CD4-positive, alpha-beta T cell treated with Interleukin-6 for 4 hours (primary cell): ENCODE data around the gene SRD5A3.
"Not testable (repeated sequence)": the region's sequence is repeated elsewhere in the genome, so short reads cannot be mapped to it uniquely, and the experiment has no call there.

Experiments
- DNase-seq: peaks from one replicate; pipeline ENCODE4 v3.0.0-alpha.2; 2020; ENCODE audit warnings: mixed read lengths

SRD5A3 gene

GRCh38 chr4:55347610-55348228 lies 1.7 kb downstream of the SRD5A3 start:
- DNase-seq: no peak

DNA sequence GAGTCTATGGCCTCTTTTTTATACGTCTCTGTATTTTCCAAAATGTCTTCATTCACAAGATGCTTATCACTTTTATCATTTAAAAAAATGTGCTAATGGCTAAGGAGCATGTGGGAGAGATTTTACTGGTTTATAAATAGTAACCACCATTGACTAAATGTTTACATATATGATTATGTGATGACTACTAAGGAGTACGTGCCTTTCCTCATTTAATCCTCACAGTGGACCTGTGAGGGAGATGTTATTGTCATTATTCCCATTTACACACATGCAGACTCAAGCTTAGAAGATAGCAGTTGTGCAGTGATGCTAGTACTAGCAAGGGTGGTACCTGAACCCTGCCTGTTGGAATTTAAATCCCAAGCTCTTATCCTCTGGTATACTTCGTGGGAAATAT lies 2.4 kb downstream of the SRD5A3 start:
- no peak for DNase-seq

- not testable (repeated sequence) for DNase-seq
Measured at GRCh38 chr4:55350870-55351269, 4.8 kb downstream of the SRD5A3 start.

GRCh38 chr4:55351824-55352223 lies 5.8 kb downstream of the SRD5A3 start:
- DNase-seq: no peak

- DNase-seq: no peak
Measured at GRCh38 chr4:55352726-55353125, 6.7 kb downstream of the SRD5A3 start.

DNA sequence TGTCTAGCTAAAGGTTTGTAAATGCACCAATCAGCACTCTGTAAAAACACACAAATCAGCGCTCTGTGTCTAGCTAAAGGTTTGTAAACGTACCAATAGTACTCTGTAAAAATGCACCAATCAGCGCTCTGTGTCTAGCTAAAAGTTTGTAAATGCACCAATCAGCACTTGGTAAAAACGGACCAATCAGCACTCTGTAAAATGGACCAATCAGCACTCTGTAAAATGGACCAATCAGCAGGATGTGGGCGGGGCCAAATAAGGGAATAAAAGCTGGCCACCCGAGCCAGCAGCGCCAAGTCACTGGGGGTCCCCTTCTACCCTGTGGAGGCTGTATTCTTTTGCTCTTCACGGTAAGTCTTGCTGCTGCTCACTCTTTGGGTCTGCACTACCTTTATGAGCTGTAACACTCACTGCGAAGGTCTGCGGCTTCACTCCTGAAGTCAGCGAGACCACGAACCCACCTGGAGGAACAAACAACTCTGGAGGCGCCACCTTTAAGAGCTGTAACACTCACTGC lies 7.2 kb downstream of the SRD5A3 start:
- DNase-seq: not testable (repeated sequence)

DNA sequence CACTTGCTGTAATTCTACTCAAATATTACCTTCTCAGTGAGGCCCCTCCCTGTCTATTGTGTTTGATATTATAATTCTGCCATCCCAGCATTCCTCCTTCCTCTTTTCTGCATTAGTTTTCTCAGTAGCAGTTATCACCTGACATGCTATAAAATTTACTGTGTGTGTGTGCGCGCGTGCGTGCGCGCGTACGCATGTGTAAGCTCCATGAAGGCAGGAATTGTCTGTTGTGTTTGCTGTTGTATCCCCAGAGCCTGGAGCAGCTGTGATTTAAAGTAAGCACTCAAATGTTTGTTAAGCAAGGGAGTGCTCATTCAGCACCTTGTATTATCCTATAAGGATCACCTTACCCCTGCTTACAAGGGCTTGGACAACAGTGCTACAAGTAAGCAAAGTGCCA lies 8.6 kb downstream of the SRD5A3 start:
- DNase-seq: no peak

DNA sequence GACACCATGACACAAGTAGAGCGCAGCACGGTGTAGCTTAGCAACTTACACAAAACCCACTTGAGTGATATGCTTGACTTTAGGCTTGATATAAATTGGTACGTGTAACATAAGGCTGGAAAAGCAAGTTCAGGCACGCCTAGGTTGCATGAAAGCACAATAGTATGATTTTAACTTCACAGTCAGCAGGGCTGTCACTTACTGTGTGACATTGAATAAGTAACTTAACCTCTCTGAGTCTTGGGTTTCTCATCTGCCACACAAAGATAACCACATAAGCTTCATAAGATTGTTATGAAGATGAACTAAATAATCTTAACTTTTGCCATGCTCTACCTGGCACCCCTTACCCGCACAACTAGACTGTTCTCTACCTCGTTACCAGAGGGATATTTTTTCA lies 9.5 kb downstream of the SRD5A3 start:
- DNase-seq: no peak

GRCh38 chr4:55356991-55357461 lies 11.0 kb downstream of the SRD5A3 start:
- no peak for DNase-seq

DNA sequence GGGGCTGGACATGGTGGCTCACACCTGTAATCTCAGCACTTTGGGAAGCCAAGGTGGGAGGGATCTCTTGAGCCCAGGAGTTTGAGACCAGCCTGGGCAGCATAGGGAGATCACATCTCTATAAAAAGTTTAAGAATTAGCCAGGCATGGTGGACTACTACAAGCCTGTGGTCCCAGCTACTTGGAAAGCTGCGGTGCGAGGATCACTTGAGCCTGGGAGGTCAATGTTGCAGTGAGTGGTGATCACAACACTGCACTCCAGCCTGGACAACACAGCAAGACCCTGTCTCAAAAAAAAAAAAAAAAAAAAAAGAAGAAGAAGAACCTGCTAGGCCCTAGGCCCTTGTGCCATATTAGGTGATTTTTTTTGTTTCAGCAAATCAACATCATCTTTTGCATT lies 12.2 kb downstream of the SRD5A3 start:
- DNase-seq: no peak

GRCh38 chr4:55358668-55359067 lies 12.6 kb downstream of the SRD5A3 start:
- DNase-seq: no peak

DNA sequence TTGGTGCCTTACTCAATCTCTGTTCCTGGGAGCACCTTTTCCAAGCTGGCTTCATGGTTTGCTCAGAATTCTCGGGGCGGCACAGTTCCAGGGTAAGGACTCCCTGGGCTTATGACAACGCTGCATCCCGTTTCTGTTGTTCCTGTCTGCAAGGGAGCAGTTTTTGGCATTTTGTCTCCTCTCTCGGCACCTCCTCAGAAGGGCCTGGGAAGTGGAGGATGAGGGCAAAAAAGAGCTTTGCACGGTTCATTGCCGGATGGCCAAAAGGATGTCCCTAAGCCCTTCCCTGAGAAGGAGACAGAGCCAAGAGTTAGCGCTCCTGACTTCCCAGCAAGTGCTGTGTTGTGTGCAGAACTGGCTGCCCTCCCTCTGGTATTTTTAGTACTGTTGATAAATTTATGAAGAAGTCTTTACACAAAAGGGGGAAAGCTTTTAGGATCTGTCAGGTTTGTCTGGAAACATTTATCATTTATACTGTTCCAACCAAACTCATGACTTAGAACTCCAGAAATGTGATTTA lies 13.4 kb downstream of the SRD5A3 start:
- DNase-seq: no peak

- not testable (repeated sequence) for DNase-seq
Measured at GRCh38 chr4:55362938-55363337, 16.9 kb downstream of the SRD5A3 start.

GRCh38 chr4:55363691-55364351 lies 17.8 kb downstream of the SRD5A3 start:
- no peak for DNase-seq

GRCh38 chr4:55364691-55365344 lies 18.8 kb downstream of the SRD5A3 start:
- DNase-seq: no peak

DNA sequence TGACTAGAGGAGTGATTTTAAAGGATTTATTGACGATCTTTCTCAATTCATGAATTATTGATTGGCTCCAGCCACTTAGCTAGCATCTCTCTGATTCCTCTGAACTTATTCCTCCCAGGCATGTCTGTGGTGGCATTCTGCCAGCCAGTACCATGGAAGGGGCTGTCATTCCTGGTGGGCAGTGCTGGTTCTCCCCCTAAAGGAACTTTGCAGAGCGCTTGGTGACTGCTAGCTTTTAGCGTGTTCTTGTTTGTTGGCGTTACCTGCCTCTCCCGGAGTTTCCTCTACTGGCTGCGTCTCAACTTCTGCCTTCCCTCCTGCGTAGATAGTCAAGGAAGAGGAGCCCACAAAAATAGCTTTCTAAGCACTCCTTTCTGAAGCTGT lies 19.3 kb downstream of the SRD5A3 start:
- DNase-seq: no peak

GRCh38 chr4:55366621-55367020 lies 20.6 kb downstream of the SRD5A3 start:
- DNase-seq: no peak

- DNase-seq: no peak
Measured at GRCh38 chr4:55367084-55367722, 21.2 kb downstream of the SRD5A3 start.

GRCh38 chr4:55369968-55370367 lies 23.9 kb downstream of the SRD5A3 start:
- no peak for DNase-seq

- DNase-seq: no peak
Measured at GRCh38 chr4:55372259-55372658, 26.2 kb downstream of the SRD5A3 start.

DNA sequence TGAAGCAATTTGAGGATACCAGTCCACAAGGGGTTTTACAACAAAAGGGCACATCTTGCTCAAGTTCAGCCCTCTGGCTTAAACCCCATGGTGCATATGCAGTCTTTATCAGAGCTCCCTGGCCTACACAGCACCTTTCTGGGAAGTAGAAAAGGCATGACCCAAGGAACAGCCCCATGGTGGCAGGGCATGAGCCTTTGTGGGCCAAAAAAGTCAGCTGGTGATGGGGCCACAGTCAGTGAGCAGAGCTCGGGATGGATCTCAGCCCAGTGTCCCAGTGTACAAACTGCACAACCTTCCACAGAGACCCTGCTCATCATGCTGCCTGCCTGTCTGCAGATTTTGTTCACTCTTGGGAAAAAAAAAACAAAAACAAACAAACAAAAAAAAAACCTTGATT lies 27.4 kb downstream of the SRD5A3 start:
- DNase-seq: no peak

DNA sequence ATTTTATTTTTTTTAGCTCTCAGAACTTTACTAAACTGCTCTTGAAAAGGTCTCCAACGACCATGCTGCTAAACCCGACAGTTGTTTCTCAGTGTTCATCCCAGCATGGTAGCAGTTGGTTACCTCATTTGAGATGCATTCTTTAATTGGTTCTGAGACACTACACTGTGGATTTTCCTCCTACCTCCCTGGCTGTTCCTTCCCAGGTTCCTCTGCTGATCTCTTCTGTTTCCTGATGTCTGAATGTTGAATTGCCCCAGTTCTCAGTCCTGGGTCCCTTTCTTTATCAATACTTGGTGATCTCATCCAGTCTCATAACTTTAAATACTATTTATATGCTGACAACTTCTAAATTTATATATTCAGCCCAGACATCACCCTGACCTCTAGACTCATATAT lies 30.7 kb downstream of the SRD5A3 start:
- no peak for DNase-seq
